ENCODE results near the gene ZNF316.

GRCh38 chr7:6642239-6642839 lies 5.2 kb downstream of the ZNF316 start:
- TF ChIP-seq, protein P1, sequence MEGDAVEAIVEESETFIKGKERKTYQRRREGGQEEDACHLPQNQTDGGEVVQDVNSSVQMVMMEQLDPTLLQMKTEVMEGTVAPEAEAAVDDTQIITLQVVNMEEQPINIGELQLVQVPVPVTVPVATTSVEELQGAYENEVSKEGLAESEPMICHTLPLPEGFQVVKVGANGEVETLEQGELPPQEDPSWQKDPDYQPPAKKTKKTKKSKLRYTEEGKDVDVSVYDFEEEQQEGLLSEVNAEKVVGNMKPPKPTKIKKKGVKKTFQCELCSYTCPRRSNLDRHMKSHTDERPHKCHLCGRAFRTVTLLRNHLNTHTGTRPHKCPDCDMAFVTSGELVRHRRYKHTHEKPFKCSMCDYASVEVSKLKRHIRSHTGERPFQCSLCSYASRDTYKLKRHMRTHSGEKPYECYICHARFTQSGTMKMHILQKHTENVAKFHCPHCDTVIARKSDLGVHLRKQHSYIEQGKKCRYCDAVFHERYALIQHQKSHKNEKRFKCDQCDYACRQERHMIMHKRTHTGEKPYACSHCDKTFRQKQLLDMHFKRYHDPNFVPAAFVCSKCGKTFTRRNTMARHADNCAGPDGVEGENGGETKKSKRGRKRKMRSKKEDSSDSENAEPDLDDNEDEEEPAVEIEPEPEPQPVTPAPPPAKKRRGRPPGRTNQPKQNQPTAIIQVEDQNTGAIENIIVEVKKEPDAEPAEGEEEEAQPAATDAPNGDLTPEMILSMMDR (IDR thresholded peaks at IDR 0.05): no peak
- no peak for TF ChIP-seq POLR2A (IDR thresholded peaks at IDR 0.05)
- TF ChIP-seq POLR2AphosphoS5 (IDR thresholded peaks at IDR 0.05): no peak
